Spleen (tissue), 7 donors: ENCODE results near the gene CDC42BPA.

Experiments used
- POLR2A ChIP-seq, 3 donors: fragments of 450-650 bp; IDR thresholded peaks; one replicate each; pipeline ENCODE4 v1.5.1; 2017; ENCODE audit warnings: antibody characterized with exemption in 3 of 3, mild to moderate bottlenecking in 1 of 3
- POLR2AphosphoS5 ChIP-seq, 3 donors: sonication (generic); formaldehyde crosslinking; IDR thresholded peaks; one replicate each; pipeline ENCODE4 v1.5.1; 2017; ENCODE audit warnings: antibody characterized with exemption in 3 of 3
- TF ChIP-seq, protein P1 (sequence below), 11 experiments: fragments of 200-600 bp in 7 of 11; fragments of 450-650 bp in 4 of 11; sonication (generic) in 4 of 11; IDR thresholded peaks in 8 of 11; conservative IDR thresholded peaks in 3 of 11; 1 replicate in 7 of 11; 2 replicates in 4 of 11; pipeline versions ENCODE4 v1.4.0 to v1.8.0; 2016 to 2021; ENCODE audit warnings: antibody characterized with exemption in 11 of 11, inconsistent platforms in 4 of 11, mild to moderate bottlenecking in 1 of 11
- donor health status: DM: no; HTN: no; CAD: no; lungs with moderate emphysema.
- donor health status: DM: no; HTN: no; CAD: no.
- donor health status: DM: no; HTN: no; CAD: no.

DNA sequence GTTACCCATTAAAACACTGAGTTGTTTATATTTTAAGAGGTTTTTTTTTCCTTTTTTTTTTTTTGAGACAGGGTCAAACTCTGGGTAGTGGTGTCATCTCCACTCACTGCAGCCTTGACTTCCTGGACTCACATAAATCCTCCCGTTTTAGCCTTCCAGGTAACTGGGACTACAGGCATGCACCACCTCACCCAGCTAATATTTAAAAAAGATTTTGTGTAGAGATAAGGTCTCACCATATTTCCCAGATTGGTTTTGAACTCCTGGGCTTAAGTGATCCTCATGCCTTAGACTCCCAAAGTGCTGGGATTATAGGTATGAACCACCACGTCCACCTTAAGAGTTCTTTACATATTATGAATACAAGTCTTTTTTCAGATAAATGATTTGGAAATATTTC, 231.7 kb downstream of the CDC42BPA start:
- TF ChIP-seq, protein P1, sequence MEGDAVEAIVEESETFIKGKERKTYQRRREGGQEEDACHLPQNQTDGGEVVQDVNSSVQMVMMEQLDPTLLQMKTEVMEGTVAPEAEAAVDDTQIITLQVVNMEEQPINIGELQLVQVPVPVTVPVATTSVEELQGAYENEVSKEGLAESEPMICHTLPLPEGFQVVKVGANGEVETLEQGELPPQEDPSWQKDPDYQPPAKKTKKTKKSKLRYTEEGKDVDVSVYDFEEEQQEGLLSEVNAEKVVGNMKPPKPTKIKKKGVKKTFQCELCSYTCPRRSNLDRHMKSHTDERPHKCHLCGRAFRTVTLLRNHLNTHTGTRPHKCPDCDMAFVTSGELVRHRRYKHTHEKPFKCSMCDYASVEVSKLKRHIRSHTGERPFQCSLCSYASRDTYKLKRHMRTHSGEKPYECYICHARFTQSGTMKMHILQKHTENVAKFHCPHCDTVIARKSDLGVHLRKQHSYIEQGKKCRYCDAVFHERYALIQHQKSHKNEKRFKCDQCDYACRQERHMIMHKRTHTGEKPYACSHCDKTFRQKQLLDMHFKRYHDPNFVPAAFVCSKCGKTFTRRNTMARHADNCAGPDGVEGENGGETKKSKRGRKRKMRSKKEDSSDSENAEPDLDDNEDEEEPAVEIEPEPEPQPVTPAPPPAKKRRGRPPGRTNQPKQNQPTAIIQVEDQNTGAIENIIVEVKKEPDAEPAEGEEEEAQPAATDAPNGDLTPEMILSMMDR (IDR thresholded peaks at IDR 0.05 in 8 of 11, conservative IDR thresholded peaks at IDR 0.05 in 3 of 11): no peak
- no peak for TF ChIP-seq POLR2A (IDR thresholded peaks at IDR 0.05)
- TF ChIP-seq POLR2AphosphoS5 (IDR thresholded peaks at IDR 0.05): no peak
